SK-N-SH treated with all-trans-retinoic acid at 6 μM for 48 hours (cell line): ENCODE results near the gene GLYR1.

Source experiments
- ATAC-seq: fragments of 200-7000 bp; cut with Tn5 transposase; 3 replicates; pipeline ENCODE4 v1.9.1; 2020; ENCODE audit warnings: mild to moderate bottlenecking, moderate library complexity
- ARNTL ChIP-seq: fragments of 450-650 bp; formaldehyde crosslinking; IDR thresholded peaks from 2 replicates; pipeline ENCODE4 v1.5.0; 2020; ENCODE audit warnings: low read depth, mild to moderate bottlenecking, moderate library complexity, borderline replicate concordance
- CSDC2 ChIP-seq: fragments of 250-450 bp; sonication (Bioruptor Pico); IDR thresholded peaks from 2 replicates; pipeline ENCODE4 v1.5.0; 2020; ENCODE audit warnings: mild to moderate bottlenecking, moderate library complexity
- GLIS3 ChIP-seq: fragments of 250-450 bp; sonication (Bioruptor Pico); IDR thresholded peaks from 2 replicates; pipeline ENCODE4 v1.5.0; 2020; ENCODE audit warnings: mild to moderate bottlenecking, moderate library complexity
- ISL1 ChIP-seq: fragments of 250-450 bp; sonication (Bioruptor Pico); IDR thresholded peaks from 2 replicates; pipeline ENCODE4 v2.1.2; 2022; ENCODE audit warnings: mild to moderate bottlenecking, moderate library complexity
- OSR1 ChIP-seq: fragments of 250-450 bp; sonication (Bioruptor Pico); IDR thresholded peaks from 2 replicates; pipeline ENCODE4 v1.8.0; 2022; ENCODE audit warnings: moderate library complexity, mild to moderate bottlenecking, inconsistent platforms
- PATZ1 ChIP-seq: fragments of 250-450 bp; sonication (Bioruptor Pico); IDR thresholded peaks from 2 replicates; pipeline ENCODE4 v1.8.0; 2020; ENCODE audit warnings: mild to moderate bottlenecking, moderate library complexity, borderline replicate concordance
- RARB ChIP-seq: fragments of 250-450 bp; sonication (Bioruptor Pico); IDR thresholded peaks from 2 replicates; pipeline ENCODE4 v1.8.0; 2021; ENCODE audit warnings: mild to moderate bottlenecking, moderate library complexity
- SNAI2 ChIP-seq: fragments of 250-450 bp; sonication (Bioruptor Pico); IDR thresholded peaks from 2 replicates; pipeline ENCODE4 v1.5.0; 2020; ENCODE audit warnings: mild to moderate bottlenecking, moderate library complexity
- TOX ChIP-seq: fragments of 250-450 bp; sonication (Bioruptor Pico); IDR thresholded peaks from 2 replicates; pipeline ENCODE4 v1.8.0; 2021; ENCODE audit warnings: mild to moderate bottlenecking, moderate library complexity, borderline replicate concordance
- TSHZ2 ChIP-seq: fragments of 250-450 bp; sonication (Bioruptor Pico); IDR thresholded peaks from 2 replicates; pipeline ENCODE4 v1.5.0; 2020; ENCODE audit warnings: mild to moderate bottlenecking, moderate library complexity
- ZFP3 ChIP-seq: fragments of 250-450 bp; sonication (Bioruptor Pico); IDR thresholded peaks from 2 replicates; pipeline ENCODE4 v1.5.0; 2020; ENCODE audit warnings: mild to moderate bottlenecking, moderate library complexity
- ZNF70 ChIP-seq: fragments of 450-650 bp; formaldehyde crosslinking; IDR thresholded peaks from 2 replicates; pipeline ENCODE4 v1.5.0; 2020; ENCODE audit warnings: mild to moderate bottlenecking, moderate library complexity
- ZNF8 ChIP-seq: fragments of 450-650 bp; formaldehyde crosslinking; IDR thresholded peaks from 2 replicates; pipeline ENCODE4 v1.5.0; 2020; ENCODE audit warnings: mild to moderate bottlenecking, moderate library complexity
- TF ChIP-seq, protein P1 (sequence below): fragments of 250-450 bp; sonication (Bioruptor Pico); IDR thresholded peaks from 2 replicates; pipeline ENCODE4 v1.8.0; 2021; ENCODE audit warnings: low read depth, mild to moderate bottlenecking, moderate library complexity, borderline replicate concordance
- TF ChIP-seq, protein P2 (sequence below): fragments of 250-450 bp; sonication (Bioruptor Pico); IDR thresholded peaks from 2 replicates; pipeline ENCODE4 v1.5.1; 2021; ENCODE audit warnings: mild to moderate bottlenecking, moderate library complexity

The GLYR1 gene

DNA sequence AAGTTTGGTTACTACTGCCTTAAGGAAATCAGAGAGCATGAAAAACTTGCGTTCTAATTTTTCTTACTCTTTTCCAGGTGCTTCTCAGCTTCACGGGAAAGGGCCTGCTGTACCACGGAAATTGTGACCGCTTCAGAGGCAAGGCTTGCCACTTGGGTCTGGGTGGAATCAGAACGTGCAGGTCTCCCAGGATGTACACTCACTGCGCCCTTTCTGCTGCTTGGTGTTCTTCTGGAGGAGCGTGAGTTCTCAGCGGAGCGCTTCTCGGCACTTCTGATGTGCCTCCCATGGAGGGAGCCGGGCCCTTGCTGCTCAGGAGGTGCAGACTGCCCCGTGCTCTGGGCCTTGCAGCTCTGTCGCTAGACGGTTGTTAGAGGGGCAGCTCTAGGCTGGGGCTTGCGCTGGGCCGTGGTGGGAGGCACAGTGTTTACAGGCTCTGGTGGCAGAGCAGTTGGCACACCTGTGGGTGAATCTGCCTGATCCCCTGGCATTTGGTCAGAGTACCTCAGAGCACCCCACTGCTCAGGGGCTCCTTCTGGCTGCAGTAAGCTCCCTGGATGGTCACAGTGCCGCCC lies 33.0 kb upstream of the GLYR1 start:
- TF ChIP-seq GLIS3, result no peak
- no peak for TF ChIP-seq ZFP3 (CRISPR knock-in tag)
- TF ChIP-seq RARB (CRISPR knock-in tag), result no peak
- no peak for TF ChIP-seq OSR1 (CRISPR knock-in tag)
- no peak for TF ChIP-seq PATZ1 (CRISPR knock-in tag)
- TF ChIP-seq ISL1 (CRISPR knock-in tag), result no peak
- TF ChIP-seq, protein P1, sequence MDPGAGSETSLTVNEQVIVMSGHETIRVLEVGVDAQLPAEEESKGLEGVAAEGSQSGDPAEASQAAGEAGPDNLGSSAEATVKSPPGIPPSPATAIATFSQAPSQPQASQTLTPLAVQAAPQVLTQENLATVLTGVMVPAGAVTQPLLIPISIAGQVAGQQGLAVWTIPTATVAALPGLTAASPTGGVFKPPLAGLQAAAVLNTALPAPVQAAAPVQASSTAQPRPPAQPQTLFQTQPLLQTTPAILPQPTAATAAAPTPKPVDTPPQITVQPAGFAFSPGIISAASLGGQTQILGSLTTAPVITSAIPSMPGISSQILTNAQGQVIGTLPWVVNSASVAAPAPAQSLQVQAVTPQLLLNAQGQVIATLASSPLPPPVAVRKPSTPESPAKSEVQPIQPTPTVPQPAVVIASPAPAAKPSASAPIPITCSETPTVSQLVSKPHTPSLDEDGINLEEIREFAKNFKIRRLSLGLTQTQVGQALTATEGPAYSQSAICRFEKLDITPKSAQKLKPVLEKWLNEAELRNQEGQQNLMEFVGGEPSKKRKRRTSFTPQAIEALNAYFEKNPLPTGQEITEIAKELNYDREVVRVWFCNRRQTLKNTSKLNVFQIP (CRISPR knock-in tag), result no peak
- no peak for TF ChIP-seq SNAI2 (CRISPR knock-in tag)
- TF ChIP-seq, all 23 proteins: peak for 0
- no peak for ATAC-seq

DNA sequence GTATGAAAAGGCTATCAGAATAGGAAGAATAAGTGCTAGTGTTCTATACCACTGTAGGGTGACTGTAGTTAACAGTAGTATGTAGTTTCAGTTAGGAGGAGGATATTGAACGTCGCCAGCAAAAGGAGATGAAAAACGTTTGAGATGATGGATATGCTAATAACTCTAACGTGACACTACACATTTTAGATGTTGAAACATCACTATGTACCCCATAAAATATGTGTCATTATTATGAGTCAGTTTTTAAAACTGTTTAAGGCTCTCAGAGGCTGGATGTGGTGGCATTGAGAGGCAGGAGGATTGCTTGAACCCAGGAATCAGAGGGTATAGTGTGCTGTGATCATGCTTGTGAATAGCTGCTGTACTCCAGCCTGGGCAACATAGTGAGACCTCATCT lies 32.0 kb upstream of the GLYR1 start:
- TF ChIP-seq ZNF70 (no peak), GLIS3 (no peak), ISL1 (CRISPR knock-in tag) (no peak), ZFP3 (CRISPR knock-in tag) (no peak)
- TF ChIP-seq, protein P1 (CRISPR knock-in tag), result no peak
- ATAC-seq, result no peak; the same call in 1 of the 3 replicates

- TF ChIP-seq, protein P1 (CRISPR knock-in tag), result no peak
- TF ChIP-seq SNAI2 (CRISPR knock-in tag) (no peak), OSR1 (CRISPR knock-in tag) (no peak), ZNF70 (no peak), TOX (CRISPR knock-in tag) (no peak), CSDC2 (CRISPR knock-in tag) (no peak), ZNF8 (CRISPR knock-in tag) (no peak), TSHZ2 (CRISPR knock-in tag) (no peak), ARNTL (CRISPR knock-in tag) (no peak)
- TF ChIP-seq, protein P2, sequence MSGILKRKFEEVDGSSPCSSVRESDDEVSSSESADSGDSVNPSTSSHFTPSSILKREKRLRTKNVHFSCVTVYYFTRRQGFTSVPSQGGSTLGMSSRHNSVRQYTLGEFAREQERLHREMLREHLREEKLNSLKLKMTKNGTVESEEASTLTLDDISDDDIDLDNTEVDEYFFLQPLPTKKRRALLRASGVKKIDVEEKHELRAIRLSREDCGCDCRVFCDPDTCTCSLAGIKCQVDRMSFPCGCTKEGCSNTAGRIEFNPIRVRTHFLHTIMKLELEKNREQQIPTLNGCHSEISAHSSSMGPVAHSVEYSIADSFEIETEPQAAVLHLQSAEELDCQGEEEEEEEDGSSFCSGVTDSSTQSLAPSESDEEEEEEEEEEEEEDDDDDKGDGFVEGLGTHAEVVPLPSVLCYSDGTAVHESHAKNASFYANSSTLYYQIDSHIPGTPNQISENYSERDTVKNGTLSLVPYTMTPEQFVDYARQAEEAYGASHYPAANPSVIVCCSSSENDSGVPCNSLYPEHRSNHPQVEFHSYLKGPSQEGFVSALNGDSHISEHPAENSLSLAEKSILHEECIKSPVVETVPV (CRISPR knock-in tag), result no peak
- no peak for ATAC-seq
Observed at GRCh38 chr16:4877380-4877685, 30.2 kb upstream of the GLYR1 start.
